Activated CD4-positive, alpha-beta T cell treated with anti-CD3 and anti-CD28 coated beads, Interleukin-2, amount 50 U/mL, for 48 hours (primary cell): ENCODE measurements around the gene SLC29A2.

Experiments used
- DNase-seq, 2 experiments: peaks; one replicate each; pipeline ENCODE4 v3.0.0-alpha.2; 2020

SLC29A2 gene, protein sequence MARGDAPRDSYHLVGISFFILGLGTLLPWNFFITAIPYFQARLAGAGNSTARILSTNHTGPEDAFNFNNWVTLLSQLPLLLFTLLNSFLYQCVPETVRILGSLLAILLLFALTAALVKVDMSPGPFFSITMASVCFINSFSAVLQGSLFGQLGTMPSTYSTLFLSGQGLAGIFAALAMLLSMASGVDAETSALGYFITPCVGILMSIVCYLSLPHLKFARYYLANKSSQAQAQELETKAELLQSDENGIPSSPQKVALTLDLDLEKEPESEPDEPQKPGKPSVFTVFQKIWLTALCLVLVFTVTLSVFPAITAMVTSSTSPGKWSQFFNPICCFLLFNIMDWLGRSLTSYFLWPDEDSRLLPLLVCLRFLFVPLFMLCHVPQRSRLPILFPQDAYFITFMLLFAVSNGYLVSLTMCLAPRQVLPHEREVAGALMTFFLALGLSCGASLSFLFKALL

DNA sequence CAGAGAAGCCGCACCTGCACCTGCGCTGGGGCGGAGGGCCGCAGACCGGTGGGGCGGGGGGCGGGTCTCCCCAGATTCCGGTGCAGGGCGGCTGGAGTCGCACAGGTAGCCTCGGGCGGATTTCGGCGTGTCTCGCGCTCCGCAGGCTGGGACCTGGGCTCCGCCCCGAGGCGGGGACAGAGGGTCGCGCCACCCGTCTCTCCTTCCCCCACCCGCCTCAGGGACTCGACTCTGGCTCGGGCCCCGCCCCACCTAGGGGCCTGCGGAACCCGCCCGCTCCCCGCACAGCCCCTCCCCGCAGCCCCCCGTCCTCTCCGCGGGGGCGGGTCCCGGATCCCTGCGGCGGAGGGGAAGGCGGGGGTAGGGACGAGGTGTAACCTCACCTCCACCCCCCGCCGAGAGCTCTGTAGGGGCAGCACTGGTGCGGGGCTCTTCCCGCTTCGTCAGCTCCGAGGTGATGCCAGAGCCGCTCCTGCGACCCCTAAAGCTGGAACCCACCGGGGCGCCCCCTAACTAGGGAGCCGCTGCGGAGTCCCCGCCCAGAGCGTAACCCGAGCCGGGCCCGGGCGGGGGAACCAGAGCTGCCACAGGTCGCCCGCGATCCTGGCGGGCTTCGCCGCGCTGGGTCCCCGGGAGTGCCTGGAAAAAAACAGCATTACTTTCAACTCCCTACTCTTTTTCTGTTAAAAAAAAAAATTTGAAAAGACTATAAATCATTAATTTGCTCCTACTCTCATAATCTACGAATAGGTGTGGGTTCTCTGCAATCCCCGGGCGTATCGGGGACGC is at the start of gene SLC29A2:
Gene SLC29A2 (minus strand): TSS at position 134 of the 789 bp plus-strand sequence. CDS start 169 bp downstream, outside the sequence.
- peak; percentile 79 to 84 for DNase-seq

- no peak for DNase-seq
Measured at GRCh38 chr11:66420671-66421476, 49.3 kb upstream of the SLC29A2 start, which contains the start of gene NPAS4. TSS of gene NPAS4 (plus strand) at chr11:66421035. CDS start at chr11:66421180, 145 bp downstream.

GRCh38 chr11:66419825-66420224 is 48.3 kb upstream of the SLC29A2 start:
- DNase-seq: no peak

DNA sequence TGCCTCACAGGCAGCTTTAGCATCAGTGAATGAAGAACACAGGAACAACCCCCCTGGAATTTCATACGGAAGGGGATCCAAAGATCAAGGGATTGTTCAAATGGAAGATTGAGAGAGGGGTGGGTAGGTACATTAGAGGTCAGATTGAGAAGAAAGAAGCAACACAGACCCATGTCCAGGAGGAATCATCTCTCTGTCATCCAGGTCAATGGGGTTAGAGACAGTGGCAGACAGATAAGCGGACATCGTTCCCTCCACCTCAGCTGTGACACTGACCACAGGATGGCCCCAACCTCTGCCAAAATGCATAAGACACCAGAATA is 47.4 kb upstream of the SLC29A2 start:
- DNase-seq: no peak

DNA sequence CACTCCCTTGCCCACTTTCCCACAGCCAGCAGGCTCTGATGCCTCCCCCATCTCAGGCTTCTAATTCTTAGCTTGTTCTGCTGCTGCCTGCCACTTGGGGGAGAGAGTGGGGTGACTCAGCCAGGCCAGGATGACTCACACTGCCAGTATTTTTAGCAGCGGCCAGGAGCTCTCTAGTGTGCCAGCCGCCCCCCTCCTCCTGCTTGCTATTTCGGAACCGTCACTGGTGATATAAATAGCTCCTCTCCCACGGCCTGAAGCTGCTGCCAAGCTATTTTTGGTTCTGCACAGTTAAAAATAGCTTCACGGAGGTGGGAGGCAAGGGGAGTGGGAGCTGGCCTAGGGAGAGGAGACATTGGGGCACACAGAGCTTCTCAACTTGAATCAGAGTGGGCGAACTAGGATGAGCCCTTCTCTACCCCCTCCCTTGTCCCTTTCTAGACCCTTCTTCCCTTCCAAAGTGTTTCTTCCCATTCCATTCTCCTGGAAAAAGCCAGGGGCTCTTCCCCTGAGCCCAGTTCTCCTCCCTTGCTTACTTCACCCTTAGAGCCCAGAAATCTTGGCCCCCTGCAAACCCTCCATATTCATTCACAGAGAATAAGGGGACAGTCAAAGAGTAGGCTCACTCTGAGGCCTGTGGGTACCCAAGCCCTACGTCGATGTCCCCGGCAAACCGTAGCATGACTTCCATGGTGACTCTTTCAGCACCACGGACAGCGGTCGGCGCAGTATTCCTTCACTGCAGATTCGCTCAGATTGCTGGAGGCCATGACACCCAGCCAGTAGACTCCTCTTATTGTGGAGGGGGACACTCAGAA is 46.8 kb upstream of the SLC29A2 start:
- peak; percentile 76 to 83 for DNase-seq

GRCh38 chr11:66417000-66417399 is 45.4 kb upstream of the SLC29A2 start:
- peak; percentile 53 to 60 for DNase-seq

GRCh38 chr11:66415423-66415822 is 43.9 kb upstream of the SLC29A2 start:
- no peak for DNase-seq

GRCh38 chr11:66414120-66414934 is 42.8 kb upstream of the SLC29A2 start:
- no peak for DNase-seq

DNA sequence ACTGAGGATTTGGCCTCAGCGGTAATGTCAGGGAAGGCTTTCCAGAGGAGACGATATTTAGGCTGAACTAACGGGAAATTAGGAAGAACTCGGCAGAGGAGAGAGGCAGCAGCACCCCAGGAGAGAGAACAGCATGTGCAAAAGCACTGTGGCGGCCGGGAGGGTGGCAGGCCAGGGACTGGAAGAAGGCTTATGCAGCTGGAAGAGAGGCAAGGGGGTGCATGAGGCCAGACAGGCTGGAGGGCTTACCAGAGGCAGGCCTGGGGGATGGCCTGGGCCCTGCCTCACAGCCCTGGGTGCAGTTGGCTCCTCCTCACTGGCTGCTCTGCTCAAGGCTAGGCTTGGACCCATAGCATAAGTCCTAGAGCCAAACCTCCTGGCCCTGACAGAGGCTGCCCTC is 41.6 kb upstream of the SLC29A2 start:
- DNase-seq: no peak

DNA sequence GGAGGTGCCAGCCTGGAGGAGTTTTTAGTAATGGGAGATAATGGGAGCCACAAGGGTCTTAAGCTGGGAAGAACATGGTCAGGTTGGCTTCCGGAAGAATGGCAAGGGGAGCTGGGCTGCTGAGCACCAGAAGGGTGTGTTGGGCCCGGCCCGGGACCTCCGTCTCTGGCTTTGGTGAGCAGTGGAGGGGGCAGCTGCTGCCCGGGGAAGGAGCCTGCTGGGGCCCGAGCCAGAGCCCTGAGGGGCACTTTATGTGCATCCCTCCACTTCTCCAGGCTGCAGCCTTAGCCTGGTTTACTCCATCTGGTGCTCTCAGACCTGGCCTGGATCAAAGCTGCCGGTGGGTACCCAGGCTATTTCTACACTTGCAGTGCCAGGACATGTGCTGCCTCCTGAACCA is 40.5 kb upstream of the SLC29A2 start:
- DNase-seq: no peak

DNA sequence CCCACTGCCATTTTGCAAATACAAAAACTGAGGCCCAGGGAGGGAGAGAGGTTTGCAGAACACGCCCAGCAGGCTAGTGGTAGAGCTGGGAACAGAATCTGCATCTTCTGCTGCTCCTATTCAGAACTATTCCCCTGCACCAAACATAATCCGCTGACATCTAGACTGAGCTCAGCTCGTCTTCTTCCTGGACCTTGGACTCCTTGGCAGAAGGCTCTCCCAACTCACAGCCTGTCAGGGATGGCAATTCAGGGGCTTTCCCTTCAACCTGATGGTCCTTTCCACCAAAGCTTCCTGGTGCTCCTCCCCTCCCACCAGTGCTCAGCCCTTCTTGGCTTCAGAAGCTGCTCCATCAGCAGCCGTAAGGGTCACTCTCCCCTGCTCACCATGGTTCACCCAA is 39.8 kb upstream of the SLC29A2 start:
- DNase-seq: no peak

DNA sequence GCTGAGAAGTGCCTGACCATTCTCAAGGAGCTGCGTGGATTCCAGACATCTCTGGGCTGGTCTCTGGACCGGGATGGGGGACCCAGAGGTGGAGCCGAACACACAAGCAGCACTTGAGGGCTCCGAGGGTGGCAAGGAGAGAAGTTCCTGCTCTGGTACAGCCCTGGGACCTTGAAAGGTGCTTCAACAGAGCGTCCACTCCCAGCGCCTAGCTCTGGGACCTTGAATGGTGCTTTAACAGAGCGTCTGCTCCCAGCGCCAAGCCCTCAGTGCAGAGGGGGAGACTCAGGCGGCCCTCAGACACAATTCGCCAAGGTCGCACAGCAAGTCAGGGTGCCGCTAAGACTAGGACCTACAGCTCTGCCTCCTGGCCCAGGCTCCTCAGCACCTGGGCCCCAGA is 38.6 kb upstream of the SLC29A2 start:
- no peak for DNase-seq

DNA sequence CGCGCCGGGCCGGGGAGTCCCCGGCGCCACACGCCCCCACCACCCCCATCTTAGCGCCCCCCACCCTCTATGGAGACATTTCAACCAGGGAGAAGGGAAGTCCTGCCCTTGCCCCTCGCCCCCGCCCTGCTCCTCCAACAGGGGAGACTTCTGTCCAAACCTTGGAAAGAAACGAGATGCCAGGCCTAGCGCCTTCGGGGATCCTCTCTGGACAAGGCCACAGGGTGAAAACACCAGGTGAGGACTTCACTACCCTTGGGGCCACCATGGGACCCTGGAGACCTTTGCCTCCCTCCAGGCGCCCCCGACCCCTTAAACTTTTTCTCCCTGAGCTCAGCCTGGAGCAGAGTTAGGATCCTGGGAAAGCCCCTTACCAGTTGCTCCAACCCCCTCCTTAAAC is 37.7 kb upstream of the SLC29A2 start:
- DNase-seq: no peak

DNA sequence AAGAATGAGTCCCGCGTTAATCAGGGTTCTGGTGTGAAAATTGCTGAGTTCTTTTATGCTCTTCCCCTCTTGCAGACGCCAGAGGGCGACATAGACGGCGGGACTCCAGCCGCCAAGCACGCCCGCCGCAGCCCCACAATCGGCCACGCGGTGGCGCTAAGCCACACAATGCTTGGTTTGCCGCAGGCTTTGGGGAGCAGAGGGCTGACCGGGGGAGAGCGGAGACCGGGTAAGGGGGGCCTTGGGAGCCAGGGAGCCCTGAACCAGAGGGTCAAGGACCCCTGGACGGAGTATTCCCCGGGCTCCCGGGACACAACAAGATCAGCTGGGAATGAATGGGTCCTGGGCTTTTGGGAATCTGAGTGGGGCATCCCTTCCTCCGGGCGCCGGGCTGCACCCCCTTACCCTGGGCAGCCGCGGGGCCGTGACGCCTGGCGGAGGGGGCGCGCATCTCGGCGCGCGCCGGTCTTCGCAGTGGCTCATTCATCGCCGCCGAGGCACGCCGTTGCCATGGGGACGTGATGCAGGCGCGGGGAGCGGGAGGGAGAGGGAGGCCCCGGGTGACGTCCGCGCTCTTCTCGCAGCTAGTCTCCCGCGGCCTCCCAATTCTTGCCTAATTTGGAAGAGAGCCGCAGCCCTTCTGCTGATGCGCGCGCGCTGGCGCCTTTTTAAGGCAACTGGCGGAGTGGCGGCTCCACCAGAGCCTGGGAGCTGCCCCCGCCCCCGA is 37.1 kb upstream of the SLC29A2 start:
- DNase-seq: peak; percentile 97

DNA sequence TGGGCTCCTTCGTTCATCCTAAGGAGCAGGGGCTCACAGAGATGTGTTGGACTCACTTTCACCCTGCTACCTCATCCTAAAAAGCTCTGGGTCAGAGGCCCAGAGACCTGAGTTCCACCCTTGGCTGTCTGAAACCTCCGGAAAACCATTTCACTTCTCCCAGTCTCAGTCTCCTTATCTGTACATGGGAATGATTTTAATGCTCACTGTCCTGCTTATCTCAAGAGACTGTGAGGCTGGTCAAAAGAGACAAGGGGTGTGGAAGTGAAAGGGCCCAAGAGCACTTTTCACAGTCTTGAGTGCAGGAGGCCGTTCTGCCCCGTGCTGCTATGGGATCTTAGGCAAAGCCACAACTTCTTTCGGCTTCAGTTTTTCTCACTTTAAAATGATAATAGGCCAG is 36.1 kb upstream of the SLC29A2 start:
- DNase-seq: no peak

- no peak for DNase-seq
Measured at GRCh38 chr11:66393954-66394353, 22.4 kb upstream of the SLC29A2 start.

DNA sequence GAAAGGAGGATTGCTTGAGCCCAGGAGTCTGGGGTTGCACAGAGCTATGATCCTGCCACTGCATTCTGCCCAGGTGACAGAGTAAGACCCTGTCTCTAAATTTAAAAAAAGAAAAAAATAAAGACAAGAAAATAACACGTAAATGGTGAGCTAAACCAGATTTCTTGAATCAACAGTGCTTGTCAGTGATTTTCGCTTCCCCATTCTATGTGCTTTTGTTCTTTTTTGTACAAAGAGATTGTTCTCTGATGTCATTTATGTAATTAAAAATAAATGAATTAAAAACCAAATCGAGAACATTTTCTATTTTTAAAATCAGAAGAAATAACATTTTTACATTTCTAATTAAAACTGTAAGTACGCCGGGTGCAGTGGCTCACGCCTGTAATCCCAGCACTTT is 19.8 kb upstream of the SLC29A2 start:
- DNase-seq: no peak

DNA sequence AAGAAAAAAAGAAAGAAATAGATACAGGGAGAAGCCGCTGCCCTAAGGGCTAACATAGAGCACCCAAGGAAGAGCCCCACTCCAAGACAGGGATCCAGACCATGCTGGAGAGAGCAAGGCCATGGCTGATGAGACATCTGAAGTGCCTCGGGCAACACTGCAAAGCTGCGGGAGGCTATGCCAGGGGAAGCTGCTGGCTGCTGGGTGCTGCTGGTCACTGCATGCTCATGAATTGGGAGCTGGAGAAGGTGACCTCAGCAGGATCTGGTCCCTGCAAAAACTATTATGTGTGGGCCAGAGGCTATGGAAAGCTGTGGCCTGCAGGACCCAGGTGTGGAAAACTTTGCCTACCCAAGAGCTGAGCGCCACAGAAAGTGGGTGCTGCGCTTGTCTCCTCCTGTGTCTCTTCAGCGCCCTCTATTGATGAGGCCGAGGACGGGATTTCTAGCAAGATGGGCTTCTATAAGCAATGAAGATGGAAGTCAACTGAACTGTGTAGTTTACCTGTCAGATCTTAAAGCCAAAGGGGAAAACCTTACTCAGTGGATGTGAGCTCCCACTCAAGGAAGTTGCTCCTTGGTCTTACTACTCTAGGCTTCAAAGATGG is 17.3 kb upstream of the SLC29A2 start:
- peak; percentile 77 to 81 for DNase-seq

DNA sequence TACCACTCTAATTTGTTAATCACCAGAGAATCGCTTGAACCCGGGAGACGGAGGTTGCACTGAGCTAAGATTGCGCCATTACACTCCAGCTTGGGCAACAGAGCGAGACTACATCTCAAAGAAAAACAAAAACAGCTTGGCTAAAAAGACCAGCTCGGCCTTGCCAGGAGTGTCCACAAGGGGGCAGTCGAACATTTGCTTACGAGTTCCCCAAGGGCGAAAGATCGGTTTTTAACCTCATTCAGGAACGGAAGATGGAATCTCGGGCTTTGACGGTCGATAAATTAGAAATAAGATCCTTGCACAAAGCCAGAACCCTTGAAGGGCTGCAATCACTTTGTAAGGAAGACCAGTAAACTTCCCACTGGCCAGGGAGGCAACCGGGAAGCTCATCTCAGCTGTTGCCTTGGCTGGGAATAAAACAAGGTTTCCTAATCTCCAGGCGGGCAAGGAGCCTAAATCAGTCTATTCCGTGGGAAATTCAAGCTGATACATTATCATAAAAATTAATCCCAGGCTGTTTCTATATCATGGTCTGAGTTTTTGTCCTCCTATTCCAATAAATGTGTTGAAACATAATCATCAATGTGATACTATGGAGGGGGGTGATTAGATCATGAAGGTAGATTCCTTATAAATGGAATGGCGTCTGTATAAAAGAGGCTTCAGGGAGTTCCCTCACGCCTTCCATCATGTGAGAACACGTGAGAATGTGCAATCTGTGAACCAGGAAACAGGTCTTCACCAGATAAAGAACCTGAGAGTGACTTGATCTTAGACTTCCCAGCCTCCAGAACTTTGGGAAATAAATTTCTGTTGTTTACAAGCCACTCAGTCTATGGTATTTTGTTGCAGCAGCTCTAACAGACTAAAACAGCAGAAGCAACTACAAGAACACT is 14.9 kb upstream of the SLC29A2 start:
- peak; percentile 89 to 92 for DNase-seq
